IMR-90 (cell line): ENCODE measurements around the gene AFG1L. TPM values are rescaled to one million over a fixed set of nuclear protein-coding genes. Genes with fewer than 3 reads are reported as not detected.
"Not testable (repeated sequence)": the region's sequence is repeated elsewhere in the genome, so short reads cannot be mapped to it uniquely, and the experiment has no call there.

ENCODE experiments used
- ATAC-seq: fragments of 200-7000 bp; cut with Tn5 transposase; 2 replicates; pipeline ENCODE4 v1.9.1; 2020; ENCODE audit warnings: low read depth, mild to moderate bottlenecking, moderate library complexity
- BruUV-seq: library from RNA; stranded (reverse); fragments of 400-500 nt; replicated peaks from 2 replicates; lab custom pipeline; 2021; lab: Mats Ljungman, UMichigan
- CTCF ChIA-PET: fragments of 300-600 bp; formaldehyde crosslinking; extraction: SDS; loops from one replicate; lab custom pipeline; 2021; ENCODE audit warnings: antibody characterized with exemption; lab: Yijun Ruan, JAX
- POLR2A ChIA-PET: fragments of 300-600 bp; sonication (Branson Sonifier 250); formaldehyde crosslinking; loops from one replicate; lab custom pipeline; 2022; ENCODE audit warnings: antibody characterized with exemption; ENCODE audit not compliant: unreplicated experiment; lab: Charles Lee
- DNase-seq: peaks from one replicate; pipeline ENCODE4 v3.0.0; 2013
- H2AFZ ChIP-seq: replicated peaks from 2 replicates; pipeline ENCODE3; 2013; ENCODE audit warnings: low read length, mild to moderate bottlenecking; ENCODE audit not compliant: poor library complexity
- H2AK5ac ChIP-seq: 2 replicates; pipeline ENCODE4 v1.6.1; 2013; ENCODE audit warnings: low read depth, low read length, inconsistent platforms
- H2AK9ac ChIP-seq: replicated peaks from 2 replicates; pipeline ENCODE3; 2013; ENCODE audit warnings: mild to moderate bottlenecking, low read depth, low read length, moderate library complexity; ENCODE audit not compliant: poor library complexity
- H2BK120ac ChIP-seq: 2 replicates; pipeline ENCODE4 v1.6.1; 2013; ENCODE audit warnings: low read depth, low read length, inconsistent platforms
- H2BK15ac ChIP-seq: 3 replicates; pipeline ENCODE4 v1.6.1; 2013; ENCODE audit warnings: low read depth, low read length, inconsistent platforms
- H2BK20ac ChIP-seq: 2 replicates; pipeline ENCODE4 v1.6.1; 2013; ENCODE audit warnings: low read depth, mild to moderate bottlenecking, inconsistent platforms, low read length, moderate library complexity
- H2BK5ac ChIP-seq: 2 replicates; pipeline ENCODE4 v1.6.1; 2013; ENCODE audit warnings: mild to moderate bottlenecking, low read depth, low read length, inconsistent platforms; ENCODE audit not compliant: poor library complexity, severe bottlenecking
- H3K14ac ChIP-seq: replicated peaks from 2 replicates; pipeline ENCODE4 v1.6.1; 2013; ENCODE audit warnings: low read depth, low read length, inconsistent platforms
- H3K18ac ChIP-seq: 2 replicates; pipeline ENCODE4 v1.6.1; 2013; ENCODE audit warnings: low read depth, low read length, control low read depth
- H3K23ac ChIP-seq: 2 replicates; pipeline ENCODE4 v1.6.1; 2013; ENCODE audit warnings: low read depth, low read length, inconsistent platforms
- H3K27ac ChIP-seq: 2 replicates; pipeline ENCODE4 v1.5.1; 2013; ENCODE audit warnings: mild to moderate bottlenecking, control low read depth, low read length; ENCODE audit not compliant: insufficient read depth
- H3K27me3 ChIP-seq: 2 replicates; pipeline ENCODE4 v1.6.1; 2013; ENCODE audit warnings: low read length; ENCODE audit not compliant: control insufficient read depth, insufficient read depth
- H3K36me3 ChIP-seq: 2 replicates; pipeline ENCODE4 v1.6.1; 2013; ENCODE audit warnings: low read length, mixed read lengths; ENCODE audit not compliant: control insufficient read depth, insufficient read depth
- H3K4ac ChIP-seq: 2 replicates; pipeline ENCODE4 v1.6.1; 2013; ENCODE audit warnings: low read depth, low read length, inconsistent platforms
- H3K4me1 ChIP-seq: 2 replicates; pipeline ENCODE4 v1.6.1; 2013; ENCODE audit warnings: low read length, mixed read lengths; ENCODE audit not compliant: control insufficient read depth, insufficient read depth
- H3K4me2 ChIP-seq: 2 replicates; pipeline ENCODE4 v1.6.1; 2013; ENCODE audit warnings: low read depth, mild to moderate bottlenecking, control low read depth, low read length, moderate library complexity
- H3K4me3 ChIP-seq: 2 replicates; pipeline ENCODE4 v1.5.1; 2013; ENCODE audit warnings: low read depth, mild to moderate bottlenecking, control low read depth, low read length, moderate library complexity; ENCODE audit not compliant: insufficient read depth
- H3K56ac ChIP-seq: 2 replicates; pipeline ENCODE4 v1.6.1; 2013; ENCODE audit warnings: low read length, inconsistent platforms; ENCODE audit not compliant: insufficient read depth; ENCODE audit errors: extremely low read depth
- H3K79me1 ChIP-seq, 2 experiments: 2 replicates each; pipeline ENCODE4 v1.6.1; 2013; ENCODE audit warnings: low read length in 2 of 2, inconsistent platforms in 1 of 2, low read depth in 1 of 2
- H3K9ac ChIP-seq: 2 replicates; pipeline ENCODE4 v1.6.1; 2013; ENCODE audit warnings: low read depth, low read length, control low read depth
- H3K9me1 ChIP-seq: 2 replicates; pipeline ENCODE4 v1.6.1; 2013; ENCODE audit warnings: low read length, inconsistent platforms; ENCODE audit not compliant: insufficient read depth
- H3K9me3 ChIP-seq: 2 replicates; pipeline ENCODE4 v1.6.1; 2013; ENCODE audit warnings: low read length; ENCODE audit not compliant: control insufficient read depth, insufficient read depth
- H4K20me1 ChIP-seq: 2 replicates; pipeline ENCODE4 v1.6.1; 2013; ENCODE audit warnings: low read length, inconsistent platforms; ENCODE audit not compliant: insufficient read depth
- H4K5ac ChIP-seq: 2 replicates; pipeline ENCODE4 v1.6.1; 2013; ENCODE audit warnings: mild to moderate bottlenecking, low read depth, low read length, control low read depth
- H4K8ac ChIP-seq, 2 experiments: 2 replicates each; pipeline ENCODE4 v1.6.1; 2013; ENCODE audit warnings: low read depth in 2 of 2, low read length in 2 of 2, control low read depth in 1 of 2, inconsistent platforms in 1 of 2
- H4K91ac ChIP-seq: 2 replicates; pipeline ENCODE4 v1.6.1; 2013; ENCODE audit warnings: low read depth, low read length, inconsistent platforms; ENCODE audit not compliant: insufficient read depth
- BHLHE40 ChIP-seq: fragments of 150-350 bp; IDR thresholded peaks from 2 replicates; pipeline ENCODE4 v1.6.1; 2016; ENCODE audit warnings: mild to moderate bottlenecking, low read depth, low read length
- POLR2A ChIP-seq: IDR thresholded peaks from 2 replicates; pipeline ENCODE4 v1.6.1; 2012; ENCODE audit warnings: mild to moderate bottlenecking, low read depth, low read length
- SMC3 ChIP-seq: fragments of 150-350 bp; IDR thresholded peaks from 2 replicates; pipeline ENCODE4 v1.6.1; 2016; ENCODE audit warnings: low read depth, mild to moderate bottlenecking, antibody characterized with exemption, low read length, moderate library complexity
- USF2 ChIP-seq: fragments of 150-350 bp; IDR thresholded peaks from 2 replicates; pipeline ENCODE4 v1.6.1; 2017; ENCODE audit warnings: mild to moderate bottlenecking, antibody characterized with exemption, low read length, low read depth
- WGBS, 2 experiments: methylation state at CpG; one replicate each; pipeline versions ENCODE4 v1.1.5 to v1.1.7; 2013; ENCODE audit warnings: missing lambda C conversion rate in 2 of 2; ENCODE audit not compliant: insufficient read length in 1 of 2; ENCODE audit errors: extremely low coverage in 2 of 2; 5-methylcytosine and 5-hydroxymethylcytosine counted together
- dilution Hi-C: fragments of 300-500 bp; cut with HindIII; formaldehyde crosslinking; loops from one replicate; pipeline ENCODE4 v1.14.3; 2018; ENCODE audit warnings: low sequenced_read_pairs; ENCODE audit not compliant: unreplicated experiment
- in situ Hi-C: fragments of 300-500 bp; cut with MboI; formaldehyde crosslinking; loops from 3 replicates; pipeline ENCODE4 v1.14.3; 2019; ENCODE audit warnings: low sequenced_read_pairs, inconsistent platforms, mixed read lengths
- intact Hi-C: fragments of 100-400 bp; cut with micrococcal nuclease; formaldehyde crosslinking; loops from 2 replicates; pipeline ENCODE4 v1.10.0; 2022
- polyA plus RNA-seq, 3 experiments: library from polyadenylated mRNA; depleted of rRNA; stranded (reverse); fragments of >200 nt; gene quantifications; 2 replicates each; pipeline ENCODE4 v1.2.3, GENCODE V29; 2012; ENCODE audit warnings: low replicate concordance in 1 of 3
- total RNA-seq: library from RNA; depleted of rRNA; stranded (reverse); fragments of >200 nt; gene quantifications from 2 replicates; pipeline ENCODE4 v1.2.3, GENCODE V29; 2012

AFG1L gene
- total and polyA plus RNA-seq, 2 of the 4 experiments (the other 2 are of a cell fraction) = 1.0 to 2.0 TPM

GRCh38 chr6:108291091-108291490 lies 3.8 kb upstream of the AFG1L start:
- no TSS peak for BruUV-seq
- in situ Hi-C loops = no loop called here
- Histone ChIP-seq H4K91ac (no peak overlapping the region), H2BK15ac (no peak overlapping the region), H3K9me1 (no peaks in the 10 kb centered on the region), H2AFZ (no peak overlapping the region), H3K79me1 (peaks cover 8 to 13% of the 10 kb centered on the region in 2 experiments), H2AK9ac (no peak overlapping the region), H4K5ac (no peak overlapping the region), H3K4me1 (no peaks in the 10 kb centered on the region), H3K9me3 (no peaks in the 10 kb centered on the region), H2BK20ac (no peak overlapping the region), H3K9ac (no peak overlapping the region), H3K27ac (no peak overlapping the region), H3K56ac (no peak overlapping the region), H3K14ac (no peak overlapping the region), H2AK5ac (no peak overlapping the region), H3K27me3 (no peaks in the 10 kb centered on the region; the same call in 1 of the 2 replicates), H3K4ac (no peak overlapping the region), H3K23ac (no peak overlapping the region), H4K8ac (no peak overlapping the region), H2BK120ac (no peak overlapping the region), H3K4me2 (no peak overlapping the region), H3K4me3 (no peak overlapping the region), H4K20me1 (no peaks in the 10 kb centered on the region), H2BK5ac (no peak overlapping the region), H3K36me3 (no peaks in the 10 kb centered on the region), H3K18ac (no peak overlapping the region)
- no peak for TF ChIP-seq USF2
- TF ChIP-seq POLR2A = no peak
- no peak for TF ChIP-seq SMC3
- TF ChIP-seq BHLHE40 = no peak
- dilution Hi-C loops = no loop called here
- DNase-seq (no peak), ATAC-seq (no peak)
- POLR2A ChIA-PET = no interaction called here
- CTCF ChIA-PET = no interaction called here
- intact Hi-C loops = no loop called here
- WGBS, 2 experiments = no CpG with 5 or more reads among the region's 4 CpGs

GRCh38 chr6:108292561-108292960 lies 2.3 kb upstream of the AFG1L start:
- H3K27ac ChIP-seq, in situ Hi-C loops, H4K91ac ChIP-seq, H3K18ac ChIP-seq, H2BK20ac ChIP-seq, H3K4me1 ChIP-seq, H3K9me1 ChIP-seq, H3K4me2 ChIP-seq, H4K20me1 ChIP-seq, H4K8ac ChIP-seq, H2BK15ac ChIP-seq, DNase-seq, H2AK5ac ChIP-seq, H3K23ac ChIP-seq, H3K27me3 ChIP-seq, H3K4me3 ChIP-seq, H2BK5ac ChIP-seq, ATAC-seq, H3K9me3 ChIP-seq, intact Hi-C loops, H3K36me3 ChIP-seq, H3K14ac ChIP-seq, POLR2A ChIA-PET, dilution Hi-C loops, H2AK9ac ChIP-seq, H2AFZ ChIP-seq, H3K4ac ChIP-seq, H4K5ac ChIP-seq, BruUV-seq, H2BK120ac ChIP-seq, H3K9ac ChIP-seq, H3K56ac ChIP-seq: not testable (repeated sequence)
- CTCF ChIA-PET = interaction anchor here (0.7 kb wide), 1 partner anchor 131 kb away, joined by 4 read pairs; no protein-coding TSS in a partner anchor
- H3K79me1 ChIP-seq = peaks cover 8 to 13% of the 10 kb centered on the region in 2 experiments
- WGBS, 2 experiments = no CpG with 5 or more reads among the region's 3 CpGs
